HG02763 (cell line): ENCODE results near the gene METTL16.

ENCODE experiments used
- ATAC-seq: cut with Tn5 transposase; IDR thresholded peaks from one replicate; pipeline ENCODE4 v1.9.1; 2021; ENCODE audit warnings: mild to moderate bottlenecking, moderate library complexity; ENCODE audit not compliant: unreplicated experiment

Gene METTL16

GRCh38 chr17:2368359-2368758 is 143.3 kb downstream of the METTL16 start:
- no peak for ATAC-seq

GRCh38 chr17:2366747-2367494 is 144.8 kb downstream of the METTL16 start:
- no peak for ATAC-seq
